ENCODE measurements around the gene PLD1. TPM values are rescaled to one million over a fixed set of nuclear protein-coding genes. Genes with fewer than 3 reads are reported as not detected.

Gene PLD1
- total RNA-seq, 6 donors from 2014 or later, result 11.2 to 47.1 (median 15.6) TPM

GRCh38 chr3:171755015-171755589 lies 55.2 kb downstream of the PLD1 start:
- ATAC-seq (ENCODE audit: low FRiP score in 2 of 2) (no peak), DNase-seq (no peak)
- Histone ChIP-seq H3K27me3 (no peaks in the 10 kb centered on the region), H3K4me3 (no peak overlapping the region), H3K9me3 (no peaks in the 10 kb centered on the region), H3K36me3 (no peaks in the 10 kb centered on the region), H3K27ac (no peak overlapping the region), H3K4me1 (peaks cover 0 to 4% (median 0%) of the 10 kb centered on the region in 4 donors)
- 60 to 69% methylated on average over 2 of the region's 2 CpGs for WGBS, 2 donors
- TF ChIP-seq EP300 (IDR thresholded peaks at IDR 0.05) (no peak), POLR2A (IDR thresholded peaks at IDR 0.05) (no peak), POLR2AphosphoS5 (IDR thresholded peaks at IDR 0.05) (no peak)
- TF ChIP-seq, protein P1, sequence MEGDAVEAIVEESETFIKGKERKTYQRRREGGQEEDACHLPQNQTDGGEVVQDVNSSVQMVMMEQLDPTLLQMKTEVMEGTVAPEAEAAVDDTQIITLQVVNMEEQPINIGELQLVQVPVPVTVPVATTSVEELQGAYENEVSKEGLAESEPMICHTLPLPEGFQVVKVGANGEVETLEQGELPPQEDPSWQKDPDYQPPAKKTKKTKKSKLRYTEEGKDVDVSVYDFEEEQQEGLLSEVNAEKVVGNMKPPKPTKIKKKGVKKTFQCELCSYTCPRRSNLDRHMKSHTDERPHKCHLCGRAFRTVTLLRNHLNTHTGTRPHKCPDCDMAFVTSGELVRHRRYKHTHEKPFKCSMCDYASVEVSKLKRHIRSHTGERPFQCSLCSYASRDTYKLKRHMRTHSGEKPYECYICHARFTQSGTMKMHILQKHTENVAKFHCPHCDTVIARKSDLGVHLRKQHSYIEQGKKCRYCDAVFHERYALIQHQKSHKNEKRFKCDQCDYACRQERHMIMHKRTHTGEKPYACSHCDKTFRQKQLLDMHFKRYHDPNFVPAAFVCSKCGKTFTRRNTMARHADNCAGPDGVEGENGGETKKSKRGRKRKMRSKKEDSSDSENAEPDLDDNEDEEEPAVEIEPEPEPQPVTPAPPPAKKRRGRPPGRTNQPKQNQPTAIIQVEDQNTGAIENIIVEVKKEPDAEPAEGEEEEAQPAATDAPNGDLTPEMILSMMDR (IDR thresholded peaks at IDR 0.05), result no peak

GRCh38 chr3:171753665-171754408 lies 56.4 kb downstream of the PLD1 start:
- WGBS, 2 donors, result 81 to 82% methylated on average over 5 of the region's 5 CpGs
- no peak overlapping the region for H3K27ac ChIP-seq
- no peak for TF ChIP-seq POLR2A (IDR thresholded peaks at IDR 0.05)
- TF ChIP-seq, protein P1 (IDR thresholded peaks at IDR 0.05), result no peak
- TF ChIP-seq POLR2AphosphoS5 (IDR thresholded peaks at IDR 0.05), result no peak
- TF ChIP-seq EP300 (IDR thresholded peaks at IDR 0.05), result no peak
- H3K36me3 ChIP-seq, result no peaks in the 10 kb centered on the region
- DNase-seq, result no peak
- H3K4me3 ChIP-seq, result no peak overlapping the region
- ATAC-seq (ENCODE audit: low FRiP score in 2 of 2), result peak in 1 of 2 donors; percentile 80
- no peaks in the 10 kb centered on the region for H3K9me3 ChIP-seq
- peaks cover 0 to 4% (median 0%) of the 10 kb centered on the region in 4 donors for H3K4me1 ChIP-seq
- H3K27me3 ChIP-seq, result no peaks in the 10 kb centered on the region

DNA sequence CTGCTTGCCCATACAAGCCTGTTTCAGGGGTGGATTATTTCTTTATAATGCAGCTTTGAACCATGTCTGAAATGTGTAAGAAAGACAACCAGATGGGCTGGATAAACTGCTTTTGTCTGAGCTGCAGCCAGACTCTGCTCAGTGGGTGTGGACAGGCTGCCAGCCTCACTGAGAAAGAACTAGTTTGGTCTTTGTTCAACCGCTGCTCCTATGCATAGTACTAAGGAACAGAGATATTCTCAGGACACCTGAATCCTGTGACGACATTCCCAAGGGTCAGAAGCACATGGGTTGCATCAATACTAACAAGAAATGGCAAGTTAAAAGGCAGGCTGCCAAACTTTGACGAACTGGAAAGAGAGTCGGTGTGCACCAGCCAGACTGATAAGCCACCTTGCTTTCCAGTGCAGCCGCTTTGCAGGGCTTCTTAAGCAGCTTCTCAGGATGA lies 57.2 kb downstream of the PLD1 start:
- DNase-seq (no peak), ATAC-seq (ENCODE audit: low FRiP score in 2 of 2) (peak; percentile 11 to 56)
- Histone ChIP-seq H3K27me3 (no peaks in the 10 kb centered on the region), H3K4me3 (no peak overlapping the region), H3K36me3 (no peaks in the 10 kb centered on the region), H3K27ac (no peak overlapping the region), H3K9me3 (no peaks in the 10 kb centered on the region), H3K4me1 (peaks cover 0 to 4% (median 0%) of the 10 kb centered on the region in 4 donors)
- no peak for TF ChIP-seq POLR2A (IDR thresholded peaks at IDR 0.05)
- WGBS, 2 donors, result 57 to 65% methylated on average over 5 of the region's 5 CpGs

- no peak for DNase-seq
- Histone ChIP-seq H3K36me3 (no peaks in the 10 kb centered on the region), H3K4me3 (no peak overlapping the region), H3K27me3 (no peaks in the 10 kb centered on the region), H3K4me1 (peaks cover 0 to 4% (median 0%) of the 10 kb centered on the region in 4 donors), H3K27ac (no peak overlapping the region), H3K9me3 (no peaks in the 10 kb centered on the region)
- WGBS, 2 donors, result 81 to 93% methylated on average over 2 of the region's 2 CpGs
- no peak for ATAC-seq (ENCODE audit: low FRiP score in 2 of 2)
- TF ChIP-seq, protein P1 (IDR thresholded peaks at IDR 0.05), result no peak
- TF ChIP-seq POLR2AphosphoS5 (IDR thresholded peaks at IDR 0.05), result no peak
- TF ChIP-seq EP300 (IDR thresholded peaks at IDR 0.05), result no peak
- no peak for TF ChIP-seq POLR2A (IDR thresholded peaks at IDR 0.05)
Observed at GRCh38 chr3:171752329-171752728, 58.0 kb downstream of the PLD1 start.

- Histone ChIP-seq H3K9me3 (no peaks in the 10 kb centered on the region), H3K4me1 (peaks cover 0 to 4% (median 0%) of the 10 kb centered on the region in 4 donors), H3K27ac (no peak overlapping the region), H3K27me3 (no peaks in the 10 kb centered on the region), H3K36me3 (no peaks in the 10 kb centered on the region), H3K4me3 (no peak overlapping the region)
- TF ChIP-seq POLR2AphosphoS5 (IDR thresholded peaks at IDR 0.05) (no peak), POLR2A (IDR thresholded peaks at IDR 0.05) (no peak), EP300 (IDR thresholded peaks at IDR 0.05) (no peak)
- TF ChIP-seq, protein P1 (IDR thresholded peaks at IDR 0.05), result no peak
- DNase-seq (no peak), ATAC-seq (ENCODE audit: low FRiP score in 2 of 2) (no peak)
- 50 to 65% methylated on average over 1 of the region's 1 CpG for WGBS, 2 donors
Observed at GRCh38 chr3:171749124-171749523, 61.2 kb downstream of the PLD1 start.
